T-helper 1 cell treated with Interleukin-12 subunit alpha and Interleukin-12 subunit beta and Interleukin-4 antibody, amounts not matched to agents 30 μg/mL and 1 μg/mL, for 36 hours (primary cell): ENCODE measurements around the gene ZNF608.

ENCODE experiments used
- H3K27ac Mint-ChIP-seq: one replicate; pipeline ENCODE4 v1.8.0; 2021; ENCODE audit warnings: mild to moderate bottlenecking, mixed read lengths
- H3K27me3 Mint-ChIP-seq: one replicate; pipeline ENCODE4 v1.8.0; 2021; ENCODE audit warnings: low read depth, mixed read lengths
- H3K36me3 Mint-ChIP-seq: one replicate; pipeline ENCODE4 v1.8.0; 2021; ENCODE audit warnings: low read depth, mixed read lengths
- H3K4me1 Mint-ChIP-seq: one replicate; pipeline ENCODE4 v1.8.0; 2021; ENCODE audit warnings: low read depth, mixed read lengths
- H3K4me3 Mint-ChIP-seq: one replicate; pipeline ENCODE4 v1.8.0; 2021; ENCODE audit warnings: mild to moderate bottlenecking, moderate library complexity, mixed read lengths
- H3K9me3 Mint-ChIP-seq: one replicate; pipeline ENCODE4 v1.8.0; 2021; ENCODE audit warnings: mixed read lengths

Gene ZNF608

DNA sequence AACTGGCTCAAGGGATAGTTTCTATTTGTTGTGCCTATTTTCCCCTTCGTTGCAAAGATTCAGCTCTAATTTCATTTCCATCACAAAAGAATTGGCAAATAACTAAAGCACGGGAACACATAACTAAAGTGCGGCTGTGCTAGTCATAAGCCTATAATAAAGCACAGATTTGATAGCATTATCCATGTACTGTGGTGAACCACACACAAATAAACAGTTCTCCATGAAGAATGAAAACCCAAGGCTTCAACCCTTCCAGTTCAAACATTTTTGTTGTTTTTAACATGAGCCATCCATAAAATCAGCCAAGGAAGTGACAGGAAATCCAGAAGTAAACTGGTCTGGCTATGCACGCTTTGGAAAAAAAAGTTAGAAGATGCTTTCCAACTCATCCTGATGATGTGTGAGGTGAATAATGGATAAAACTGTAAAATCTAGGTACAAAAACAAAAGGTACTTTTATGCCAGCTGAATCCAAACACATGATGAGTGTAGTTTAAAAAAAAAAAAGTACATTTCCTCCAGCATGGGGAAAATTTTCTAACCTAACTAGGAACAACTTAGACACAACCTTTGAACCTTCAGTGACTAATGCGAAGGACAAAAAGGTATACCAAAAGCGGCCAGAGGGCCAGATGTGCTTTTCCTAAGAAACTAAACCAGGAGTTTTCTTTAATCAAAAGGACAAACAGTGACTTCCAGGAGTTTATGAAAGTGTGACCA lies 10.2 kb downstream of the ZNF608 start:
- Mint-ChIP-seq H3K9me3 (no peaks in the 10 kb centered on the region), H3K4me1 (peaks cover 2% of the 10 kb centered on the region), H3K4me3 (no peak overlapping the region), H3K27ac (no peak overlapping the region), H3K36me3 (no peaks in the 10 kb centered on the region), H3K27me3 (peaks cover 22% of the 10 kb centered on the region)

DNA sequence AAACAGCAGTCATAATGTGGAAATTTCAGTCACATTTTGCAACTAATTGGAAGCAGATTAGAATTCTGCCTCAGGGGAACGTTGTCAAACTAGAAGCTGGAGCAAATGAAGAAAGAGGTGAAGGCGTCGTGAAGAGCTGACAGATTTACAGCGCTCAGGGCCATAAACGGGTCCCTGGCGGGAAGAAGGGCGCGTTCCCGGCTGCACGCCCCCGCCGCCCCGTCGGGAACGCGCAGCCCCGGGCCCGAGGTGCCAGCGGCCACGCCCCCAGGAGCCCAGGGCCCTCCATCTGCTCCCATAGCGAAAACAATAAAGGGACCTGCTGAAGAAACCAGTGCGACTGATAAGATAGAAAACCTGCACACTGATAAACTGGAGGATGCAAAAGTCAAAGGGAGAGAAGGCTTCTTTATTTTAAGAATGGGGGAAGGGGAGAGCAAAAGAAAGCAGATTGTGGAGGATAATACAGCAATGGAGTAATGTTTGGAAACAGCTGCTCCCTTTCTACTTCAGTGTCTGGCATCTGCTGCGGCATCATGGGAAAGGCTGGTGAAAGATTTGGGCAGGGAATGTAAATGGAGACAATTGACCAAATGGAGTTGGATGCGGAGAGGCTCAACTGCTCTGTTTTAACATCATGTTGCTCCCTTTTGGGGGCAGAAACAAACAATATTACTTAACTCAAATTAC lies 11.1 kb downstream of the ZNF608 start:
- no peaks in the 10 kb centered on the region for H3K36me3 Mint-ChIP-seq
- no peak overlapping the region for H3K27ac Mint-ChIP-seq
- peaks cover 2% of the 10 kb centered on the region for H3K4me1 Mint-ChIP-seq
- H3K4me3 Mint-ChIP-seq = no peak overlapping the region
- no peaks in the 10 kb centered on the region for H3K9me3 Mint-ChIP-seq
- H3K27me3 Mint-ChIP-seq = peaks cover 22% of the 10 kb centered on the region

DNA sequence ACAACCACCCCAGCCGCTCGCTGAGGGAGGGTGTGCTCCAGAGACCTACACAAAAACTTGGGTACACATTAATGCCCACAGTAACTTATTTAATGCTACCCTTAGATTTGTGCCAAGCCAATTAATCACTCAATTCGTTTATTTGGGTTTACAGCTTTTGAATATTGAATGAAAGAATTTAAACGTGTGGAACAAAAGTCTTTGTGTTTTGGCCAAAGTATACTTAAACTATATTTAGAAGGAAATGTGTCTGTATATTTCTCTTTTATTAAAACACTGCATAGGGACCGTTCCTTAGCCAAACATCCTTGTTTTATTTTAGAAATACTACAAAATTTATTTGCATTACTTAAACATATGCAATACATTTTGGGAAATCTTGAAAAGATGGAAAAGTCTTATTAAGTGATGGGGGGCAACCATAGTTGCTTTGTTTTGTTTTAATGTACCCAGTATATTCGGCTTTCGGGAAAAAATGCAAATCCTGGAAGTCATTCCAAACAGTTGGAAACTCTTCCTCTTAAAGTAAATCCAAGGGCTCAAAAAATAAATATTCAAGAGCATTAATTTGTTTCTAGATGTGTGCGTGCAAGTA lies 11.8 kb downstream of the ZNF608 start:
- no peak overlapping the region for H3K4me3 Mint-ChIP-seq
- H3K27ac Mint-ChIP-seq = no peak overlapping the region
- no peaks in the 10 kb centered on the region for H3K36me3 Mint-ChIP-seq
- H3K27me3 Mint-ChIP-seq = peaks cover 22% of the 10 kb centered on the region
- H3K4me1 Mint-ChIP-seq = peaks cover 2% of the 10 kb centered on the region
- no peaks in the 10 kb centered on the region for H3K9me3 Mint-ChIP-seq

DNA sequence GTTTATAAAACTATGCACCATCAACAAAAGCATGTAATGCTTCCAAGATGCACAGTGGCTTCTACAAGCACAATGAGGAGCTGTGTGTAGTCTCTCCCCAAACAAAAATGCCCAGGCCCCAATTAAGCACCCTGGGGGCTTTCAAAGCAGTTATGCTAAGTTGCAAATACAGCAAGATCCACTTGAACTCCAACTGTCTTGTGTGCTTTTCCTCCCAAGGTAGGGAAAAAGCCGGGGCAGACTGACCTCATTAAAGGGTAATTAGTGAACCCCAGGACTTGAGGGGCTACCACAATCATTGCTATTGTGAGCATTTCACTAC lies 13.1 kb downstream of the ZNF608 start:
- Mint-ChIP-seq H3K4me3 (no peak overlapping the region), H3K36me3 (no peaks in the 10 kb centered on the region), H3K4me1 (peaks cover 2% of the 10 kb centered on the region), H3K27me3 (peaks cover 22% of the 10 kb centered on the region), H3K9me3 (no peaks in the 10 kb centered on the region), H3K27ac (no peak overlapping the region)

DNA sequence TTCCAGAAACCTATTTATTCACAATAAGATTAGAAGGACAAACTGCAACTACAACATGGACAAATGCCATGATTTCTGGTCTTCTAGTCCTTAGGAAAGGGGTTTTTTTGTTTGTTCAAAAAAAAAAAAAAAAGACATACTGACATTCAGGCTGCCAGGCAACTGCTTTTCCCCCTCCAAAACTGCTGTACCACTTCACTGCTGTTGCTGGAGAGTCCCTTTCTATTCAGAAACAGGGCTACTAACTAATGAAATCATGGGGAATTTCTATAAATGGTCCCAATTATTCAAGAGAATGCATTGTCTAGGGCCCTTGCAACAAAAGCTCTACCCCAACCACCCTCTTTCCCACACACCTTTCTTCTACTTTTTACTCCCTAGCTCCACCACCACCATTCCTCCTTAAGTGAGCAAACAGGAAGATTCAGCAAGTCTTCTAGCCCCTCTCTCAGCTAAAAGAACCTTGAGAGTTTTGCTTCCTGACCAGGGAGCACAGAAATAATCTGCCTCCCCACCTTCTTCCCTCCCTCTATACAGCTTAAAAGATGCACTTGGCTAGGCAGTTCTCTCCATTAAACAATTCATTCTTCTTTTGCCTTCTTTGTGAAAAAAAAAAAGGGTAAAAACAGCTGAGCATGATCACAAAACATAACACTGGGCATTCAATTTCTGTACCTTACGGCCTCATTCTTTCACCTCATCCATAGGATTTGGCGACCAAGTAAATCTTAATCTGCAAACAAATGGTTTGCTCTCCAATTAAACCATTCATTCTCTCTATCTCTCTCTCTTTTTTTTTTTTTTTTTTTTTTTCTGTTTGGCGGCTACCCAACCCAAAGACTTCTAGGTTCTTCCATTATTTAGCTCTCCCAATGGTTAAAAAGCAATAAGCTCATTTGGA lies 13.8 kb downstream of the ZNF608 start:
- no peak overlapping the region for H3K4me3 Mint-ChIP-seq
- H3K27ac Mint-ChIP-seq = no peak overlapping the region
- H3K4me1 Mint-ChIP-seq = peaks cover 2% of the 10 kb centered on the region
- H3K36me3 Mint-ChIP-seq = no peaks in the 10 kb centered on the region
- no peaks in the 10 kb centered on the region for H3K9me3 Mint-ChIP-seq
- H3K27me3 Mint-ChIP-seq = peaks cover 22% of the 10 kb centered on the region

DNA sequence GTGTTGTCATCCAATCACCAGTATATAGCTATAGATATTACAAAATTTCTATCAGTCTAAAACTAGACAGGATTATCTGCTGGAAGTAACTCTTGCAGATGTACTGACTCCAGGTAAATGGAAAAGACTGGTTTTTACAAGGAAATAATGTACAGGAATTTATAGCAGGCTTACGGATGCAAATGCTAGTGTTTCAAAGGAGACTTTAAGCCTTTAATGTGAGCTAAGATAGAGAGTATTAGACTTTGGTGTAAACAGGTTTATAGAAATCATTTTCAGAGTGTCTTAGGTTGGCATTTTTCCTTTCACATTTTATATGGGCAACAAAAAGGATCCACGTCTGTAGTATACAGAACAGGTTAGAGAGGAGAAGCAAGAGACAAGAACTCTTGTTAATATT lies 16.1 kb downstream of the ZNF608 start:
- Mint-ChIP-seq H3K36me3 (no peaks in the 10 kb centered on the region), H3K4me1 (peaks cover 2% of the 10 kb centered on the region), H3K9me3 (no peaks in the 10 kb centered on the region), H3K27ac (no peak overlapping the region), H3K4me3 (no peak overlapping the region), H3K27me3 (peaks cover 15% of the 10 kb centered on the region)

DNA sequence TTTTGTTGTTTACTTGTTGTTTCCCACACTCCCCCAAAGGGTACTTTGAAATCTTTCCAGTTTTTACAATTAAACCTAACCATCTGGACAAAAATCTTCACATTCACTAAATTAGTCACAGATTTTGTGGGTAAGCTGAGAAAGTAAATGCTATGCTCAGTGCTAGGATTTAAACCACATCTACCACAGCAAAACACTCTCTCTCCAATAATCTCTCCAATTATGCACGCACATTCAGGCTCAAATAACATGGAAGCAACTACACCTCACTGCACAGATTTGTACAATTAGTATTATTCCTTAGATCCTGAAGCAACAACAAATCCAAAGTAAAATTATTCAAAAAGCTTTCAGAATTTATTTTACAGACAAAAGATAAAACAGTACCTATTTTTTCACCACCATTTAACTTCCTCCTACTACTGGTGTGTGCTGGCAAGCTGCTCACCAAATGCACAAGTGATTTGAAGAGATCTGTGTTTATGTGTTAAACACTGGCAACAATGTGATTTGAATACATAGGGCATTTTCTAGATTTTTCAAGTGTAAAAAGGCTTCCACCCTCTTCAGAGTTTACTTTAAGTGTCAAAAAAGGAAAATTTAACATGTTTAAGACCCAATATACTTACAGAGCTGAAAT lies 16.6 kb downstream of the ZNF608 start:
- H3K27me3 Mint-ChIP-seq = peaks cover 9% of the 10 kb centered on the region
- no peaks in the 10 kb centered on the region for H3K4me1 Mint-ChIP-seq
- no peaks in the 10 kb centered on the region for H3K9me3 Mint-ChIP-seq
- H3K27ac Mint-ChIP-seq = no peak overlapping the region
- H3K4me3 Mint-ChIP-seq = no peak overlapping the region
- no peaks in the 10 kb centered on the region for H3K36me3 Mint-ChIP-seq

DNA sequence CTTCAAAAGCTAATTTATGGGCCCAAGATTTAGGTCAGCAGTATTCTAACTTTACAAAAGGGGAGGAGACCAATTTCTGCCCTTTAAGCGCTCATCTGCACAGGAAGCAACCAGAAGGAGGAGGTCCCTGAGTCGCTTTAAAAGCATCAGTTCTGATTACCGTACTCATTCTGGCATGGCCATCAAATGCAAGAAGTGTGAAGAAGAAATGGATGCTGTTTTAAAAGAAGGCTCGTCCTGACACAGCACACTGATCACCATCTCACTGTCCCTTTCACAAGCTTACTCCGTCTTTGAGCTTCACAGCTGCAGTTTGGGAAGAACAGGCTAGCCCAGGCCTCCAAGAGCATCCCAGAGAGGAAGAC lies 17.5 kb downstream of the ZNF608 start:
- Mint-ChIP-seq H3K36me3 (no peaks in the 10 kb centered on the region), H3K4me1 (no peaks in the 10 kb centered on the region), H3K4me3 (no peak overlapping the region), H3K27me3 (peaks cover 1% of the 10 kb centered on the region), H3K27ac (no peak overlapping the region), H3K9me3 (no peaks in the 10 kb centered on the region)

DNA sequence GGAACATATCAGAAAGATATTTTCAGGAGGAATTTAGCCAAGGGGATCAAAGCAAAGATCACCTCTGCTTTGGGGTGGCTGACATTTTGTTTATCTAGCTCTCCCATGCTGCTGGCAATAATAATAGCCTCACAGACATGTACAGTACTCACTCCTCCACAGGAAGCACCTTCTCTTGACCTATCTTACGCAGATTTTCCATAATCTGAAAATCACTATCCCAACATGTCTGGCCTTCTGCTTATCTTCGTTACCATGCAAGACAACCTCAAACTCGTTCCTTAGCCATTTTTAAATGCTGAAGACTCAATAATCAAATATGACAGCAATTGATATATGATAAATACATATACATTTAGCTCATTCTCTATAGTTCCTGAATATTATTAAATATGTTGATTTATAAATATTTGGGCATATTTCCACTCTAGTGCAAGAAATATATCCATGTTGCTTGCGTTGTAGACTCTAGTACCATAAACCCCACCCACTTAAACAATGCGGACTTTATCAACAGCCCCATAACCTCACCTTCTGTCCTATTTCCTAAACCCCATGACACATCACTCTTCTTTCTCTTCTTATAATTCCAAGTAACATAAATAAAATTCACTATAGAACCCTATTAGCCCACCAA lies 18.0 kb downstream of the ZNF608 start:
- Mint-ChIP-seq H3K4me3 (no peak overlapping the region), H3K4me1 (no peaks in the 10 kb centered on the region), H3K9me3 (no peaks in the 10 kb centered on the region)

DNA sequence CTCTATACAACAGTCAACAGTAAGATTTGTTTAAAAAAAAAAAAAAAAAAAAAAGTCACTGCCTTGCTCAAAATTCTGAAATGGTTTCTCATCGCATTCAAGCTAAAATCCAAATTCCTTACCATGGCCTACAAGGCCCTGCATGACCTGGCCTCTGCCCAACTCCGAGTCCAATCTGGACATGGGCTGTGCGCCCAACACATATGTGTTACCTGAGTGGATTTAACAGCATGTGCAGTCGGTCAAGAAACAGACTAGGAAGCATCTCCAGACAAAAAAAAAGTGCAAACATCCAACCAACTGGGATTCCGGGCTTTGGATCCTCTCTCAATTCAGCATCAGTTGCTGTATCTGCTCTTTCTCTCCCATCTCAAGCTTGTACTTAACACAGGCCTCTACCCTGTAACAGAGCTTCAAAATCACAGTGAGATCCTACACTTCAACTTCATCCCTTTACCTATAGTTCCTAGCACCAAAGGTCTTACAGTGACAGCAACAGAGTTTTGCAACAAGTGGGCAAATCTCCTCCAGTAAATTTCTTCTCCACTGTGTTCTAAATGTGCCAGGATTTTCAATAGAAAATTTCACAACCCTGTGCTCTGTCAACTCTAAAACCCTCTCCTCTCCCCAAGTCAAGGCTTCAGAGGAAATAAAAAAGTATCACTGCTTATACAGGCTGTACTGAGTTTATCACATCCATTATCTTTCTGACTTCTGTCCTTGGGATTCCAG lies 19.6 kb downstream of the ZNF608 start:
- H3K27me3 Mint-ChIP-seq = no peaks in the 10 kb centered on the region
- H3K36me3 Mint-ChIP-seq = no peaks in the 10 kb centered on the region
- H3K9me3 Mint-ChIP-seq = no peaks in the 10 kb centered on the region
- no peak overlapping the region for H3K27ac Mint-ChIP-seq
- H3K4me3 Mint-ChIP-seq = no peak overlapping the region
- H3K4me1 Mint-ChIP-seq = no peaks in the 10 kb centered on the region

More for the DNA sequence above, 18.0 kb downstream of the ZNF608 start:
- H3K27me3 Mint-ChIP-seq = no peaks in the 10 kb centered on the region
- H3K27ac Mint-ChIP-seq = no peak overlapping the region
- H3K36me3 Mint-ChIP-seq = no peaks in the 10 kb centered on the region

DNA sequence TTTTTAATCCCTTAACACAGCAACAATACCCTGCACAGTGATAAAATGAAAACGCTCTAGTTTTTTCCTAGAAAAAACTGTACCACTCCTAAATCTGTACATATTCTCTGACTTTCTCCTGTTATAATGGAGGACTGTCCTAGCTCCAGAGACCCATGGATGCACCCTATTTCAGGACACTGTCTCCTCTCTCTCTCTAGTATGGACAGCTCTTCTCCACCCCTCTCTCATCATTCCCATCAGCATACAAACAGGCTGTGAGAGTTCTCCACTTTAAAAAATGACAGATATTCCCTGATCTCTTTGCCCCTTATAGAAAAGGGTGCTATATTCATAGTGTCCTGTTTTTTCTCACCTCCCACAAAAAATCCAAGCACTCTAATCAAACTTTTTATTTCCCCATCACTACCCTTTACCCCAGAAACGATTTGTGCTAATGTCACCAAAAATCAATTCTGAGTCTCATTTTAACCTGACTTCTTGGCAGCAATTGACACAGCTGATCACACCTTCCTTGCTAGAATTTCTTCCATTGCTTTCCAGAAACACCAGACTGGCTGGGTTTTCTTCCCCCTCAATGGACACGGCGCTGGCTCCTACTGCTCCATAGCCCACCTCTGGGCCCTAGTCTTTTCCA lies 20.7 kb downstream of the ZNF608 start:
- H3K4me1 Mint-ChIP-seq = no peaks in the 10 kb centered on the region
- no peak overlapping the region for H3K4me3 Mint-ChIP-seq
- H3K27ac Mint-ChIP-seq = no peak overlapping the region
- H3K9me3 Mint-ChIP-seq = no peaks in the 10 kb centered on the region
- H3K27me3 Mint-ChIP-seq = no peaks in the 10 kb centered on the region
- H3K36me3 Mint-ChIP-seq = no peaks in the 10 kb centered on the region

DNA sequence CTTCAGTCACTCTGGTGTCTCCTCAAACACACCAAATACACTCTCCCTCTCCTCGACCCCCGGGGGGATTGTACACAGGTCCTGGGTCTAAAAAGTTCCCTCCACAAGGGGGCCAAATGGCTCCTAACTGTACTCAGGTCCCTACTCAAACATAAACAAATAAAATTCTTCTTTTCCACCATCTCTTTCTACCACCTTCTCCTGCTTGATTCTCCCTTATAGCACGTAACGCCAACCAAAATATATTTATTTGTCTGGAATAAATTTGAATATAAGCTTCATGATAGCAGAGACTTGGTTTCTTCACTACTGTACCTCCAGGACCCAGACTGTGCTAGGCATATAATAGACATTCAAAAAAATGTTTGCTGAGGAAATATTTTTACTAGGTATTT lies 21.4 kb downstream of the ZNF608 start:
- Mint-ChIP-seq H3K36me3 (no peaks in the 10 kb centered on the region), H3K27me3 (no peaks in the 10 kb centered on the region), H3K27ac (no peak overlapping the region), H3K9me3 (no peaks in the 10 kb centered on the region), H3K4me1 (no peaks in the 10 kb centered on the region), H3K4me3 (no peak overlapping the region)

DNA sequence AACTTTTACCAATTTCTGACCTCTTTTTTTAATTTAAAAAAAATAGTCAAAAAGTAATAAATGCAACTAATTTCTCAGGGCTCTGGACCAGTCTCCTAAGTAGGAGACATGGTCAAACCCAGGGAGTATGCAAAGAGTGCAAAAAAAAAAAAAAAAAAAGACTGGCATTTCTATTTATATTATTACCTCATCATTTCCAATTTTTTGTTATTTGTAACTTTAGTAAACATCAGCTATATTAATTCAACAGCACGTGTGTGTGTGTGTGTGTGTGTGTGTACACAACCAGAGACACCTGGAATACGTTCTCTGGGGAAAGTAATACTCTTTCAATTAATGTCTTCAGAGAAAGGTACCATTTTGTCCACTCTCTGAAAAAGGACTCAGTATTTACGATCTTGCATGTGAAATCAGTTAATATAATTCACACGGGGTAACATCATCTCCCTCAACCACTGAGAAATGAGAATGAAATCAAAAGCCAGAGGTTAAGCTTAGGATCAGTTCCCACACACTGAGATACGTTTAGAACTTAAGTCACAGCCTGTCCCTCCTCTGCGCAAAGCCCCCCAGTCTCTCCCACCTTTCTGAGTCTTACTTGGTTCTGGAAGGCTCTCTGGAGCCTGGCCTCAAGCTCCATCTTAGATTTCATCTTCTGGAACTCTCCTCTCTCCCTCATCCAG lies 21.9 kb downstream of the ZNF608 start:
- Mint-ChIP-seq H3K27ac (no peak overlapping the region), H3K4me3 (no peak overlapping the region), H3K27me3 (no peaks in the 10 kb centered on the region), H3K36me3 (no peaks in the 10 kb centered on the region), H3K4me1 (no peaks in the 10 kb centered on the region), H3K9me3 (no peaks in the 10 kb centered on the region)
